Activated T-helper 1 cell treated with anti-CD3 and anti-CD28 coated beads, Interleukin-12 subunit alpha, Interleukin-12 subunit beta, Interleukin-2, Interleukin-4 antibody, amounts not matched to agents 30 ng/mL and 10 ng/mL and 1 ng/mL, durations not matched to agents 14 hours and 24 hours and 36 hours (primary cell): ENCODE measurements around the gene NFE2L1. TPM values are rescaled to one million over a fixed set of nuclear protein-coding genes. Genes with fewer than 3 reads are reported as not detected.
"Not testable (repeated sequence)": the region's sequence is repeated elsewhere in the genome, so short reads cannot be mapped to it uniquely, and the experiment has no call there.

Source experiments
- DNase-seq: peaks from one replicate; pipeline ENCODE4 v3.0.0; 2021; ENCODE audit warnings: low spot score
- H3K27ac Mint-ChIP-seq: one replicate; pipeline ENCODE4 v1.8.0; 2021; ENCODE audit warnings: mild to moderate bottlenecking, mixed read lengths
- H3K27me3 Mint-ChIP-seq: one replicate; pipeline ENCODE4 v1.8.0; 2022; ENCODE audit warnings: mild to moderate bottlenecking, moderate library complexity, mixed read lengths; ENCODE audit not compliant: insufficient read depth
- H3K36me3 Mint-ChIP-seq: one replicate; pipeline ENCODE4 v1.8.0; 2021; ENCODE audit warnings: low read depth, mixed read lengths
- H3K4me1 Mint-ChIP-seq: one replicate; pipeline ENCODE4 v1.8.0; 2021; ENCODE audit warnings: low read depth, mixed read lengths
- H3K4me3 Mint-ChIP-seq: one replicate; pipeline ENCODE4 v1.8.0; 2021; ENCODE audit warnings: mild to moderate bottlenecking, moderate library complexity, mixed read lengths
- H3K9me3 Mint-ChIP-seq: one replicate; pipeline ENCODE4 v1.8.0; 2021; ENCODE audit warnings: mixed read lengths
- intact Hi-C: fragments of 100-400 bp; cut with micrococcal nuclease; formaldehyde crosslinking; loops from one replicate; pipeline ENCODE4 v1.15.1; 2024
- total RNA-seq: library from RNA; stranded (reverse); gene quantifications from 2 replicates; pipeline ENCODE4 v1.2.3, GENCODE V29; 2022

NFE2L1 gene
- total RNA-seq, 1 donor from 2014 or later: 92.0 TPM

DNA sequence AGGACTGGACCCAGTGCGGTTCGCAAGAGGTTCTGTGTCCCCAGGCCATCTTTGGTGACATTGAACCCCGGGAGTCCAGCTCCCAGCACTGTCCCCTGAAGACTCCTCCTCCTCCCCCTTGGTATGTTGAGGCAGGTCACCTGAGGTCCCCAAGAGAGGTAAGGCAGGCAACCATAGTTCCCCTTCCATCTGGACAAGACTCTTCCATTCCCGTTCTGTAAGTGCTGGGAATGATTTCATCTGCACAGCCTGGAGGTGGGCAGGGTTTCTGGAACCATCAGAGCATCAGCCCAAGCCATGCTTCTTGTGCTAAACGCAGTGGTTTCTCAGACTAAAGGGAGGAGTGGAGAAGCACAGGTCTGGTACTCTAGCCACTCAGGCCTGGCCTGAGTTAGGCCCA, 35.5 kb upstream of the NFE2L1 start:
- Mint-ChIP-seq H3K9me3 (no peaks in the 10 kb centered on the region), H3K36me3 (no peaks in the 10 kb centered on the region), H3K4me1 (peaks cover 10% of the 10 kb centered on the region), H3K27me3 (peaks cover 15% of the 10 kb centered on the region), H3K4me3 (peak overlapping the region; percentile 57), H3K27ac (peak overlapping the region; percentile 16)
- intact Hi-C loops: loop anchor here (5.0 kb wide), 2 partner anchors 35 to 115 kb away; partner anchors contain the start of gene SP2
- no peak for DNase-seq

DNA sequence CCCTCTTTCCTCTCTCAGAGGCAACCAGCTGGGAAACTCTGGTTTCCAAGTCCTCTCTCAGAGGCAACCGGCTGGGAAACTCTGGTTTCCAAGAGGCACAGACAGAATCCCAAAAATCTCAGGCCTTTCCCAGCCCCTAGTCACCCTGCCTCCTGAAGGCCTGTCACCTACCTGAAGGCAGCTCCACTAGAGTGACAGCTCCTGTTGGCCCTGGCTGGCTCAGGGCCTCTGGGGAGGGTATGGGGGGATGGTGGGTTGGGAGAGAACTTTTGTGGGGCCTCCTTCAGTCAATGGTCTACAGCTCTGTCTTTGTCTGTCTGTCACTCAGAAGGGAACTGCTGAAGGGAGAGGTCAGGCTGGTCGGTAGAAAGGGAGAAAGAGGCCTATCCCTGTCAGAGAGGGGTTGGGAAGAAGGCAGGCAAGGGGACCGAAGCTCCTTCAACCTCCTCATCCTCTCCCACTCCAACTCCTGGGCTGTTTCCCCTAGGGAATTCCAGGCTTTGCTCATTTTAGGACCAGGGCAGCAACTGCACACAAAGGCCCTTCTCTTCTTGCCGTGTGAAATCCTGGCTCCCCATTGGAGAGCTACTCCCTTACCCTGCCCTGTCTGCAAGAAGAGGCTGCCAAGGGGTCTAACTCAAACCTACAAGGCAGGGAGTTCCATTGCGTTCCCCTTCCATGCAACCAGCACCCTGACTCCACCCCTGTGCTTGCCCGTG, 34.1 kb upstream of the NFE2L1 start:
- peaks cover 7% of the 10 kb centered on the region for H3K27me3 Mint-ChIP-seq
- H3K27ac Mint-ChIP-seq: no peak overlapping the region
- intact Hi-C loops: loop anchor here (5.0 kb wide), 2 partner anchors 37 to 117 kb away; partner anchors contain the start of gene SP2

DNA sequence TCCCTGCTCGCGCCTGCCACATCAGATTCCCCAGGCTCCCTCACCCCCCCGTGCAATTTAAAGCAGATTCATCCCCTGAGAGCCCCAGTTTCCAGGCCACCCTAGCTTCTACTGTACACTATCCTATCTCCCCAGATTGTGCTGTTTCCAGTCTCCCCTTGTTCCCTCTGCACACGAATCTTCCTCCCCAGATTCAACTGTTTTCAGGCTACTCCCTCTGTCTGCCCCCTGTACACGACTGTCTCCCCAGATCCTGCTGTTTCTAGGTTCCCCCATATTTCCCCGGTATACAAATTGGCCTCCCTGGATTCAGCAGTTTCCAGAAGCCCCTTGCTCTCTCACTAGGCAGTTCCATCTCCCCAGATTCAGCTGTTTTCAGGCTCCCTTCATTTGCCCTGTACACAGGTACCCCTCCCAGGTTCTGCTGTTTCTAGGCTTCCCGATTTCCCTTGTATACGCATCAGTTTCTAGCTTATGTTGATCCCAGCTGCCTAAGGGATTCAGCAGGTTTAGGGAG, 33.5 kb upstream of the NFE2L1 start:
- H3K36me3 Mint-ChIP-seq: no peaks in the 10 kb centered on the region
- no peaks in the 10 kb centered on the region for H3K9me3 Mint-ChIP-seq
- intact Hi-C loops: loop anchor here (5.0 kb wide), 2 partner anchors 37 to 117 kb away; partner anchors contain the start of gene SP2
- peaks cover 13% of the 10 kb centered on the region for H3K4me1 Mint-ChIP-seq
- no peak overlapping the region for H3K27ac Mint-ChIP-seq
- DNase-seq: no peak
- H3K4me3 Mint-ChIP-seq: no peak overlapping the region
- H3K27me3 Mint-ChIP-seq: peaks cover 4% of the 10 kb centered on the region

More for the DNA sequence above, 34.1 kb upstream of the NFE2L1 start:
- no peak overlapping the region for H3K4me3 Mint-ChIP-seq
- no peaks in the 10 kb centered on the region for H3K36me3 Mint-ChIP-seq
- no peak for DNase-seq
- H3K4me1 Mint-ChIP-seq: peaks cover 13% of the 10 kb centered on the region
- no peaks in the 10 kb centered on the region for H3K9me3 Mint-ChIP-seq

DNA sequence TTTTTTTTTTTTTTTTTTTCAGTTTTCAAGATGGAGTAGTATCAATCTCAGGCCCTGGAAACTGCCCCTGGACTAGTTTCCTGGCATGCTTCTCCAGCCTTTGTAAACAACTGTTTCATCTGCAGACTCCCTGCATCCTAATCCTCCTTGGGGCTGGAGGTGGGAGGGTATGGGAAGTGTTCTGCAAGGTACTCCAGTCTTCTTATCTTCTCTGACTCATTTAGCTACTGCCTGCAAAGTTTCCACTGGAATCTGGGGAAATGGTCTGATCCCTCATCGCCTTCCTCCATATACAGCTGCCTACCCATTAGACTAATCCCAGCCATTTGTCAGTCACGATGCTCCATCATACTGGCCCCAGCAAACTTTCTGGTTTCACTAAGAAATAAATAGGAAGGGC, 32.0 kb upstream of the NFE2L1 start:
- Mint-ChIP-seq H3K4me1 (peaks cover 12% of the 10 kb centered on the region), H3K27me3 (peaks cover 1% of the 10 kb centered on the region), H3K27ac (no peak overlapping the region), H3K9me3 (no peaks in the 10 kb centered on the region), H3K4me3 (no peak overlapping the region), H3K36me3 (no peaks in the 10 kb centered on the region)
- intact Hi-C loops: no loop called here
- no peak for DNase-seq

DNA sequence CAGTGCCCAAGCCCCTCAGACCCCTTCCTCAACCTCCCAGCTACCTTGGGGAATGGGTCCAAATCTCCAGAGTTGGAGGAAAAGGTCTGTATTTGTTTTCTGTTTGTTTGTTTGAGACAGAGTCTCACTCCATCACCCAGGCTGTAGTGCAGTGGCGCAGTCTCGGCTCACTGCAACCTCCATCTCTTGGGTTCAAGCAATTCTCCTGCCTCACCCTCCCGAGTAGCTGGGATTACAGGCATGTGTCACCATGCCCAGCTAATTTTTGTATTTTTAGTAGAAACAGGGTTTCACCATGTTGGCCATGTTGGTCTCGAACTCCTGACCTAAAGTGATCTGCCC, 30.4 kb upstream of the NFE2L1 start:
- H3K36me3 Mint-ChIP-seq, DNase-seq, H3K4me1 Mint-ChIP-seq, H3K9me3 Mint-ChIP-seq: not testable (repeated sequence)
- intact Hi-C loops: loop anchor here (2.0 kb wide), 1 partner anchor 175 kb away; no protein-coding TSS in a partner anchor
- Mint-ChIP-seq H3K27ac (peak overlapping the region; percentile 79), H3K4me3 (peak overlapping the region; percentile 21), H3K27me3 (peaks cover 13% of the 10 kb centered on the region)

DNA sequence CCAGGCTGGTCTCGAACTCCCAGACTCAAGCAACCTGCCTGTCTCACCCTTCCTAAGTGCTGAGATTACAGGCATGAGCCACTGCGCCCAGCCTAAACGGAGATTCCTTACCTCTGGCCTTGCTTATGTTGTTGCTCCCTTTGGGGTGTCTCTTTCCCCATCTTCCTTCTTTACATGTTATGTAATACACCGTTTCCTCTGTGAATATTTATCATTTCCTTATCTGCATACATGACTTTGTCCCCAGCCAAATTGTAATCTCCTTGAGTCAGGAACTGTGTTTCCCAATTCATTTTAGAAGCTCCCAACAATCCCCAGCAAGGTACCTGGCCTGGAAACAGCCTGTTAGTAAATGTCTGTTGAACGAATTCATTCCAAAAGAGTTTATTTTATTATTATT, 26.2 kb upstream of the NFE2L1 start:
- no peaks in the 10 kb centered on the region for H3K9me3 Mint-ChIP-seq
- intact Hi-C loops: no loop called here
- H3K4me3 Mint-ChIP-seq: no peak overlapping the region
- no peaks in the 10 kb centered on the region for H3K36me3 Mint-ChIP-seq
- DNase-seq: no peak
- peaks cover 34% of the 10 kb centered on the region for H3K4me1 Mint-ChIP-seq
- peaks cover 23% of the 10 kb centered on the region for H3K27me3 Mint-ChIP-seq
- no peak overlapping the region for H3K27ac Mint-ChIP-seq

DNA sequence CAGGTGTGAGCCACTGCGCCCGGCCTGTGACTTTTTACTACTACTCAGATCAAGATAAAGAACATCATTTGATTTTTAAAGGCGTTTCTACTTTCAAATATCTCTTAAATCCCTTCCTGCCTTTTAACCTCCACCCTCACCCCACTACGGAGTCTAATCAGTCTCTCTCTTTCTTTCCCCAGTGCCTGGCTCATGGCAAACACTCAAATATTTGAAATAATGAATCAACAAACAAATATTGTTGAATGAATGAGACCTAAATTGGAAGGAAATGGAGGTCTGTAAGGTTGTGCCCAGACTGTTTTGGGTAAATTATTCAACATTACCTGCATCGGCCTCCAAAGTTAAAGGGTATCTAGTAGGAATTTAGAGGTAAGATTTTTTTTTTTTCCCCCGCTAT, 25.3 kb upstream of the NFE2L1 start:
- H3K36me3 Mint-ChIP-seq: no peaks in the 10 kb centered on the region
- no peak overlapping the region for H3K27ac Mint-ChIP-seq
- no peak for DNase-seq
- peaks cover 27% of the 10 kb centered on the region for H3K4me1 Mint-ChIP-seq
- H3K9me3 Mint-ChIP-seq: no peaks in the 10 kb centered on the region
- H3K4me3 Mint-ChIP-seq: peak overlapping the region; percentile 51
- peaks cover 29% of the 10 kb centered on the region for H3K27me3 Mint-ChIP-seq
- intact Hi-C loops: no loop called here

DNA sequence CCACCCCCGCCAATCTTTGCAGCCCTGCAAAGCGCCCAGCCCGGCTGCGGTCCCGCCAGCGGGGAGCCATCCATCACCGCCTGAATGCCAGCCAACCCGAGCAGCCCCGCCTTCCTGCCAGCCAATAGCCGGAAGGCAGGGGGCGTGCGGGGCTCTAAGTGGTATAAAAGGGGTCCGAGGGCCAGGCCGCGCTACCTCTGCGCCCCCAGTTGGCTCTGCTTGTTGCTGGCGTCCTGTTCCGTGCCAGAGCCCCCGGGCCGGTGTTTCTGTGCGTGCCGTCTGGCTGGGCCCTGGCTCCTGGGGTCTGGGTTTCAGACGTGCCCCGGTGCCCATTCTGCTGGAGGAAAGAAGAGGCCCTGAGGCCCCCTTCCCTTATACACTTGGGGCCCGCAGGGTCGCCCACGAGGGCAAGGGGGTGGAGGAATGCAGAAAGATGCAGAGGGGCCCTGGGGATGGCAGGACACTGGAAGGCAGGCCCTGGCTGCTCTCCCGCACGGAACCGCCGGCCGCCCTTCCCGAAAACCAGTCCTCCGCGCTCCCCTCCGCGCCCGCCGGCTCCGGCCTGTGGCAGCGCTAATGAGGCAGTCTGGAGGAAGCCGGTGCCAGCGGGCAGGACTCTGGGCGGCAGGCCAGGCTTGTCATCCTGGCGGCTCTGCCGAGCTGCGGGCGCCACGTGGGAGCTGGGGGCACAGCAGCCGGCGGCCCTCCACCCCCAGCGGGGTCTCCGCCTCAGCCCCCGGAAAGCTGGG, 24.6 kb upstream of the NFE2L1 start:
- DNase-seq: peak; percentile 25
- Mint-ChIP-seq H3K9me3 (no peaks in the 10 kb centered on the region), H3K27ac (no peak overlapping the region), H3K36me3 (no peaks in the 10 kb centered on the region), H3K27me3 (peaks cover 29% of the 10 kb centered on the region), H3K4me1 (peaks cover 27% of the 10 kb centered on the region), H3K4me3 (peak overlapping the region; percentile 74)
- intact Hi-C loops: loop anchor here (2.0 kb wide), 4 partner anchors 45 to 869 kb away; partner anchors contain the start of gene ATP5MC1

DNA sequence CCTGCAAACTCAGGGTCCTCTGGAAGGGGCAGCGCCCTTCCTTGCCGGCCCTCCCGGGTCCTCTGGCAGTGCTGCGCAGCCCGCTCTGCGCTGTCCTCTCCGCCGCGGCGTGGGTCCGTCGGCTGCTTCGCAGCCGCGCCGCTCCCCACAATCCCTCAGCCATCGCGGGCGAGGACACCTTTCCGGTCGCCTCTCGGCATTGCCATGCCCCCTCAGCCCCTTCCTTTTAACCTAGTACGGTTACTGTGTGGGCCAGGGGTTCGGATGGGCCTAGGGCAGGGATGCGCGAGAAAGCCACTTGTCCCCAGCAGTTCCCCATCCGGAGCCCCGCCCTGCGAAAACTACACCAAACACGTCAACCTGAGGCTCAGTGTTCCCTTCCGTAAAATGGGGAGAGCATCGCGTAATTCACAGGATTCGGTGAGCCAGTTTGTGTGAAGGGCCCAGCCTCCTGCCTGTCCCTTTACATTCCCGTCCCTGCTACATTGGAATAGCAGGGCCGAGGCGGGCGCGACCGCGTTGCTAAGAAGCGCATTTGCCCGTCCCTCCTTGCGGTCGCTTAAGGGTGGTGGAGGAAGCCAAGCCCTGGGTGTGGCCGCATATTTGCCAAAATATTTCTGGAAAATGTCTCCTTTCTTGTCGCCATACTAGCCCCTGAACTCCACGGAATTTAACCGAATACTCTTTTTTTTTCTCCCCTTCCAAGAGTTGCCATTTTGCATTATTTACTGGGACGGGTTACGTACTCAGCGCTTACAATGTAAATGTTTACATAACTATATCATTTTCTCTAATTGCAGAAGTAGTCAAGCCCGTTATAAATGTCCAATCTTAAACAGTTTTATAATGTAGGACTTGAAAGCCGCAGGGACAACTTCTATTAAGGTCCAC, 23.8 kb upstream of the NFE2L1 start:
- Mint-ChIP-seq H3K4me1 (peaks cover 27% of the 10 kb centered on the region), H3K4me3 (peak overlapping the region; percentile 86), H3K27me3 (peaks cover 29% of the 10 kb centered on the region), H3K27ac (peak overlapping the region; percentile 91), H3K9me3 (no peaks in the 10 kb centered on the region), H3K36me3 (no peaks in the 10 kb centered on the region)
- intact Hi-C loops: loop anchor here (1.0 to 2.0 kb wide), 15 partner anchors 13 to 868 kb away; partner anchors contain the start of genes ATP5MC1, CBX1, COPZ2 and HOXB5
- DNase-seq: no peak

DNA sequence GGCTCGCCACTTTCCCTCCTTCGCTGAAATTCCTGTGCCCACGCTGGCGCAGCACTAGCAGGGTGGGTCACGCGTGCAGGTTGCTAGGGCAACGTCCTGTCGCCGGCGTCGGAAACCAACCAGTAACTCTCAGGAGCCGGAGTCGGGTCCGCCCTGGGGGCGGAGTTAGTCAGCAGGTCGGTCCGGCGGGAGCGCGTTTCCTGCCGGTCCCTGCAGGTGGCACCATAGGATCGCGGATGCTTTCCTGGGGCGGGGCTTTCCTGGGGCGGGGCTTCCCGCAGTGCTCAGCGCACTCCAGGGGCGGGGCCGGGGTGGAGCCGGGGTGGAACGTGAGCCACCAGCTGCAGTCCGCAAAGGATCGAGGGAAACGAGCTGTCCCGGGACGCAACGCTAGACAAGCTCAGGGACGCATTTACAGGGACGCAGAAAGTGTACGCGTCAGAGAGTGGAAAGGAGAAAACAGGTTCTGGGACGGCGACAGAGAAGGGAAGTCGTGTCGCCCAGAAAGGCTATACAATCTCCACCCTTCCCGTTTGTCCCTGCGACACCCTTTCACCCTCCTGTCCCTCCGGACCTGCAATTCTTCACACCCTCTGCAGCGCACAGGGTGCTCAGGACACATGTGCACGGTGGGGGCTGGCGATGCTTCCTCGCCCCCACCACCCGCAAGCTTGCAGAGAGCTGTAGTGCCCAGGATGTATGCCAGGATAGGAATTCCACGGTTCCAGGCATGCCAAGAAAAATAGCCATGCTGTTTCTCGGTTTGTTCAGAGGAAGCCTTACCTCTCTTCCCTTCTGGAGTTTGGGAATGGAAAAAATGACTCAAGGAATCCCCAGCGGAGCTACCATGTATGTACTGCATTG, 22.9 kb upstream of the NFE2L1 start:
- intact Hi-C loops: loop anchor here (1.0 to 2.0 kb wide), 15 partner anchors 12 to 868 kb away; partner anchors contain the start of genes ATP5MC1, CBX1, COPZ2 and HOXB5
- no peaks in the 10 kb centered on the region for H3K36me3 Mint-ChIP-seq
- peaks cover 27% of the 10 kb centered on the region for H3K4me1 Mint-ChIP-seq
- peak overlapping the region; percentile 75 for H3K27ac Mint-ChIP-seq
- H3K27me3 Mint-ChIP-seq: peaks cover 30% of the 10 kb centered on the region
- DNase-seq: peak; percentile 94
- no peaks in the 10 kb centered on the region for H3K9me3 Mint-ChIP-seq
- peak overlapping the region; percentile 86 for H3K4me3 Mint-ChIP-seq

DNA sequence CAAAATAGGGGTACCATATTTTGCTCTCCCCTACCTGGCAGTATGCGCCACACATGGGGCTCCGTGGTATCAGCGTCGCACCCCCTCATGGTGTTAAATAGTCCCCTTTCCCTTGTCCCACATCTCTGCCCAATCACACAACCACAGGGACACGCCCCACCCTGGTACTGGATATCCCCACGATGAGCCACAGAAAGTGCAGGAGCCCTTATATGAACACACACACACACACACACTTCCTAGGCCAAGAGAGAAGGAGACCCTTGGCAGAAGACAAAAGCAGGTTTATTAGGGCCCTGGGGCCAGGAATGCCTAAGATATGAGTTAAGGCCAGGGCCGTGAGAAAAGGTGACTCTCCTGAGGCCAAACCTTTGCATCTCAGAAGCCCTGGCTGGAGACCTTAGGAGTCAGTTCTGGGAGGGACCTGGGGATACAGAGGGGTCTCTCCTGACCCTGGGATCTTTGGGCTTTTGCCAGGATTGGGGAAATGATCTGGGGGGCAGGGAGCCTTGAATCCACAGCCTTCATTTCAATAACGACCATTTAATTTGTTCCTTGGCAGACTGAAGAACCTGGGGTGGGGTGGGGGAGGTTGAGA, 22.2 kb upstream of the NFE2L1 start:
- H3K4me1 Mint-ChIP-seq: peaks cover 27% of the 10 kb centered on the region
- intact Hi-C loops: loop anchor here (1.0 to 2.0 kb wide), 15 partner anchors 11 to 867 kb away; partner anchors contain the start of genes ATP5MC1, CBX1, COPZ2 and HOXB5
- no peak for DNase-seq

More for the DNA sequence above, 22.2 kb upstream of the NFE2L1 start:
- H3K27ac Mint-ChIP-seq: no peak overlapping the region
- H3K4me3 Mint-ChIP-seq: peak overlapping the region; percentile 86
- H3K36me3 Mint-ChIP-seq: no peaks in the 10 kb centered on the region
- H3K27me3 Mint-ChIP-seq: peaks cover 37% of the 10 kb centered on the region
- H3K9me3 Mint-ChIP-seq: no peaks in the 10 kb centered on the region
